Endothelial cell of umbilical vein (primary cell): ENCODE measurements around the gene COMMD7. TPM values are rescaled to one million over a fixed set of nuclear protein-coding genes. Genes with fewer than 3 reads are reported as not detected.

Source experiments
- BruUV-seq: library from RNA; stranded (reverse); fragments of 400-500 nt; replicated peaks from 2 replicates; lab custom pipeline; 2021; lab: Mats Ljungman, UMichigan
- CTCF ChIA-PET: fragments of 300-600, 350-600 bp; sonication (Branson Sonifier 250); formaldehyde crosslinking; loops from one replicate; lab custom pipeline; 2021; ENCODE audit warnings: antibody characterized with exemption, inconsistent platforms; lab: Charles Lee
- POLR2A ChIA-PET: fragments of 300-600, 350-600 bp; sonication (Branson Sonifier 250); formaldehyde crosslinking; loops from one replicate; lab custom pipeline; 2021; ENCODE audit warnings: antibody characterized with exemption, inconsistent platforms; lab: Charles Lee
- DNase-seq: peaks from one replicate; pipeline ENCODE4 v3.0.0-alpha.2; 2011; ENCODE audit warnings: low read depth, low spot score
- FAIRE-seq: peaks from 2 replicates; lab custom pipeline; 2011; peaks lifted over from hg19 to GRCh38; lab: Jason Lieb, UNC
- H2AFZ ChIP-seq: 2 replicates; pipeline ENCODE4 v1.6.0; 2012; ENCODE audit warnings: low read depth, low read length, control low read depth, inconsistent platforms
- H3K27ac ChIP-seq: 2 replicates; pipeline ENCODE4 v1.5.1; 2011; ENCODE audit warnings: low read depth, mild to moderate bottlenecking, control low read depth, low read length, moderate library complexity; ENCODE audit not compliant: insufficient read depth
- H3K27me3 ChIP-seq, 2 experiments: 2 replicates each; pipeline versions ENCODE4 v1.6.0 to v1.6.1; 2011; ENCODE audit warnings: low read length in 2 of 2, mixed read lengths in 1 of 2; ENCODE audit not compliant: control insufficient read depth in 2 of 2, insufficient read depth in 2 of 2
- H3K36me3 ChIP-seq, 2 experiments: 2 replicates in 1 of 2; 3 replicates in 1 of 2; pipeline ENCODE4 v1.5.1; 2011; ENCODE audit warnings: low read length in 2 of 2, mild to moderate bottlenecking in 1 of 2, moderate library complexity in 1 of 2; ENCODE audit not compliant: control insufficient read depth in 2 of 2, insufficient read depth in 2 of 2; ENCODE audit errors: extremely low read depth in 1 of 2
- H3K4me1 ChIP-seq: 3 replicates; pipeline ENCODE4 v1.5.1; 2011; ENCODE audit warnings: mild to moderate bottlenecking, low read length; ENCODE audit not compliant: control insufficient read depth, insufficient read depth; ENCODE audit errors: extremely low read depth
- H3K4me2 ChIP-seq: 2 replicates; pipeline ENCODE4 v1.6.1; 2011; ENCODE audit warnings: low read length, control low read depth, mixed read lengths; ENCODE audit not compliant: insufficient read depth
- H3K4me3 ChIP-seq, 3 experiments: fragments of 200-600 bp in 1 of 3; sonication (generic), shearing (Covaris generic) in 1 of 3; replicated peaks in 1 of 3; 2 replicates each; pipeline ENCODE4 v1.5.1; 2011 to 2016; ENCODE audit warnings: control low read depth in 3 of 3, low read length in 3 of 3, mild to moderate bottlenecking in 2 of 3, inconsistent platforms in 1 of 3, low read depth in 1 of 3, moderate library complexity in 1 of 3; ENCODE audit not compliant: insufficient read depth in 1 of 3
- H3K79me2 ChIP-seq: 2 replicates; pipeline ENCODE4 v1.6.0; 2012; ENCODE audit warnings: low read length, inconsistent platforms; ENCODE audit not compliant: control insufficient read depth, insufficient read depth
- H3K9ac ChIP-seq: replicated peaks from 2 replicates; pipeline ENCODE3; 2011; ENCODE audit warnings: low read length, control low read depth; ENCODE audit not compliant: insufficient read depth; ENCODE audit errors: extremely low read depth
- H3K9me1 ChIP-seq: replicated peaks from 3 replicates; pipeline ENCODE4 v1.6.0; 2011; ENCODE audit warnings: mild to moderate bottlenecking, low read length; ENCODE audit not compliant: control insufficient read depth, insufficient read depth; ENCODE audit errors: extremely low read depth
- H3K9me3 ChIP-seq: replicated peaks from 2 replicates; pipeline ENCODE4 v1.5.1; 2012; ENCODE audit warnings: low read length, inconsistent platforms; ENCODE audit not compliant: control insufficient read depth, insufficient read depth
- H4K20me1 ChIP-seq: replicated peaks from 2 replicates; pipeline ENCODE3; 2011; ENCODE audit warnings: mild to moderate bottlenecking, low read length; ENCODE audit not compliant: control insufficient read depth, insufficient read depth; ENCODE audit errors: extremely low read depth
- EZH2 ChIP-seq: IDR thresholded peaks from 2 replicates; pipeline ENCODE4 v1.6.1; 2012; ENCODE audit warnings: borderline replicate concordance, low read depth, mild to moderate bottlenecking, moderate library complexity, low read length, inconsistent platforms; ENCODE audit not compliant: severe bottlenecking
- FOS ChIP-seq: IDR thresholded peaks from 2 replicates; pipeline ENCODE4 v1.6.1; 2011; ENCODE audit warnings: mild to moderate bottlenecking, low read length, moderate library complexity, borderline replicate concordance; ENCODE audit not compliant: insufficient read depth
- GATA2 ChIP-seq: IDR thresholded peaks from 2 replicates; pipeline ENCODE4 v1.7.0; 2011; ENCODE audit warnings: low read depth, mild to moderate bottlenecking, moderate library complexity, mixed read lengths, low read length; ENCODE audit not compliant: insufficient read length, insufficient read depth
- JUN ChIP-seq: IDR thresholded peaks from 2 replicates; pipeline ENCODE4 v1.6.1; 2011; ENCODE audit warnings: borderline replicate concordance, low read depth; ENCODE audit not compliant: insufficient read length, insufficient read depth
- MYC ChIP-seq: IDR thresholded peaks from one replicate; pipeline ENCODE4 v1.6.1; 2011; ENCODE audit warnings: mild to moderate bottlenecking, low read depth, low read length
- POLR2AphosphoS5 ChIP-seq: IDR thresholded peaks from 2 replicates; pipeline ENCODE4 v1.6.1; 2012; ENCODE audit warnings: low read depth, mild to moderate bottlenecking, control low read depth, low read length, moderate library complexity; ENCODE audit not compliant: insufficient read depth
- dilution Hi-C: fragments of 300-500 bp; cut with MboI; formaldehyde crosslinking; loops from one replicate; pipeline ENCODE4 v1.15.0; 2019; ENCODE audit warnings: low sequenced_read_pairs; ENCODE audit not compliant: extremely low pct_ligation_motif_present
- intact Hi-C: fragments of 100-400 bp; cut with micrococcal nuclease; formaldehyde crosslinking; loops from one replicate; pipeline ENCODE4 v1.10.0; 2022
- polyA plus RNA-seq, 4 experiments: library from polyadenylated mRNA; depleted of rRNA in 3 of 4; stranded (reverse) in 3 of 4; unstranded in 1 of 4; fragments of >200 nt; gene quantifications; 2 replicates each; pipeline versions ENCODE4 v1.2.1 to v1.2.3, GENCODE V29; 2011 to 2012; ENCODE audit warnings: missing spikeins in 1 of 4
- total RNA-seq: library from RNA; stranded (reverse); gene quantifications from 2 replicates; pipeline ENCODE4 v1.2.3, GENCODE V29; 2021
- TF ChIP-seq, protein P1 (sequence below), 2 donors: IDR thresholded peaks; 1 replicate in 1 of 2; 2 replicates in 1 of 2; pipeline ENCODE4 v1.5.1; 2011; ENCODE audit warnings: low read length in 2 of 2, mild to moderate bottlenecking in 2 of 2, moderate library complexity in 2 of 2, control low read depth in 1 of 2, inconsistent platforms in 1 of 2, low read depth in 1 of 2; ENCODE audit not compliant: insufficient read depth in 1 of 2; ENCODE audit errors: extremely low read depth in 1 of 2
- TF ChIP-seq, protein P2 (sequence below): IDR thresholded peaks from 2 replicates; pipeline ENCODE4 v1.6.1; 2011; ENCODE audit not compliant: insufficient read depth, insufficient read length

The COMMD7 gene
- total and polyA plus RNA-seq, 2 donors (not counting 3 experiments of a cell fraction or from before 2014, with no cell fraction given), result 58.8 to 72.9 TPM

DNA sequence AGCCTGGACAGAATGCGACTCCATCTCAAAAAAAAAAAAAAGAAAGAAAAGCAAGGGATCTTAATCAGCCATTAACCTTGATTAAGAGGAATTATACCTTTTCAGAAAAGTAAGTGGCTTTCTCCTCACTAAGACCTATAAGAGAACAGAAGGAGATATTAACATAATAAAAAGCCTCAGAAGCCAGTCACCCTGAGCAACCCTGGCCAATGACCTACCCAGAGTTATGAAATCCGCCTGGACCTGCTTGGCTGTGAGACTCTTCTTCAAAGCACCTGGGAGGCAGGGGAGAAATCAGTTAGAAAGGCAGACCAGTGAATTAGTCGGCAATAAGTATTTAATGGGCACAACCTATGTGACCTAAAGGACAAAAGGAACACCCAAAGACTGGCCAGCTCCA is 36.8 kb downstream of the COMMD7 start:
- DNase-seq (no peak), FAIRE-seq (no peak)
- POLR2A ChIA-PET, result no interaction called here
- TF ChIP-seq, protein P1, sequence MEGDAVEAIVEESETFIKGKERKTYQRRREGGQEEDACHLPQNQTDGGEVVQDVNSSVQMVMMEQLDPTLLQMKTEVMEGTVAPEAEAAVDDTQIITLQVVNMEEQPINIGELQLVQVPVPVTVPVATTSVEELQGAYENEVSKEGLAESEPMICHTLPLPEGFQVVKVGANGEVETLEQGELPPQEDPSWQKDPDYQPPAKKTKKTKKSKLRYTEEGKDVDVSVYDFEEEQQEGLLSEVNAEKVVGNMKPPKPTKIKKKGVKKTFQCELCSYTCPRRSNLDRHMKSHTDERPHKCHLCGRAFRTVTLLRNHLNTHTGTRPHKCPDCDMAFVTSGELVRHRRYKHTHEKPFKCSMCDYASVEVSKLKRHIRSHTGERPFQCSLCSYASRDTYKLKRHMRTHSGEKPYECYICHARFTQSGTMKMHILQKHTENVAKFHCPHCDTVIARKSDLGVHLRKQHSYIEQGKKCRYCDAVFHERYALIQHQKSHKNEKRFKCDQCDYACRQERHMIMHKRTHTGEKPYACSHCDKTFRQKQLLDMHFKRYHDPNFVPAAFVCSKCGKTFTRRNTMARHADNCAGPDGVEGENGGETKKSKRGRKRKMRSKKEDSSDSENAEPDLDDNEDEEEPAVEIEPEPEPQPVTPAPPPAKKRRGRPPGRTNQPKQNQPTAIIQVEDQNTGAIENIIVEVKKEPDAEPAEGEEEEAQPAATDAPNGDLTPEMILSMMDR (IDR thresholded peaks at IDR 0.05; ENCODE audit: extremely low read depth in 1 of 2, insufficient read depth in 1 of 2, low read depth in 1 of 2, low read length in 2 of 2), result no peak
- no peak for TF ChIP-seq POLR2AphosphoS5
- TF ChIP-seq MYC, result no peak
- TF ChIP-seq, protein P2, sequence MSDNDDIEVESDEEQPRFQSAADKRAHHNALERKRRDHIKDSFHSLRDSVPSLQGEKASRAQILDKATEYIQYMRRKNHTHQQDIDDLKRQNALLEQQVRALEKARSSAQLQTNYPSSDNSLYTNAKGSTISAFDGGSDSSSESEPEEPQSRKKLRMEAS, result no peak
- TF ChIP-seq GATA2, result no peak
- TF ChIP-seq JUN, result no peak
- no peak for TF ChIP-seq FOS
- TF ChIP-seq EZH2, result no peak
- dilution Hi-C loops, result no loop called here
- Histone ChIP-seq H3K9me3 (no peaks in the 10 kb centered on the region), H3K27me3 (no peaks in the 10 kb centered on the region), H3K4me1 (peaks cover 22% of the 10 kb centered on the region), H3K4me2 (no peak overlapping the region), H3K79me2 (no peaks in the 10 kb centered on the region), H3K4me3 (no peak overlapping the region), H3K9me1 (peaks cover 2% of the 10 kb centered on the region), H3K9ac (no peak overlapping the region), H3K27ac (no peak overlapping the region), H4K20me1 (no peaks in the 10 kb centered on the region), H3K36me3 (peaks cover 6 to 9% of the 10 kb centered on the region in 2 experiments), H2AFZ (no peak overlapping the region)
- no TSS peak for BruUV-seq
- CTCF ChIA-PET, result interaction anchor here (1.3 kb wide), 1 partner anchor 72 kb away, joined by 8 read pairs; no protein-coding TSS in a partner anchor
- intact Hi-C loops, result loop anchor here (5.0 kb wide), 2 partner anchors 36 to 959 kb away; partner anchors contain the start of gene COMMD7
